ENCODE data around the gene TXNDC2.

- no peak for TF ChIP-seq CTCF (IDR thresholded peaks at IDR 0.05)
- no peak for TF ChIP-seq POLR2AphosphoS5 (IDR thresholded peaks at IDR 0.05)
- TF ChIP-seq POLR2A (IDR thresholded peaks at IDR 0.05) = no peak
Observed at GRCh38 chr18:9856092-9856491, 29.7 kb upstream of the TXNDC2 start.

All from prostate gland (tissue), 2 donors.